Measurements from ENCODE around the gene CLIC5.

CLIC5 gene

GRCh38 chr6:45951321-45952167, 64.1 kb downstream of the CLIC5 start:
- Histone ChIP-seq H3K9me3 (ENCODE audit: insufficient read depth, low read depth, low read length) (no peaks in the 10 kb centered on the region), H2AFZ (ENCODE audit: insufficient read depth, low read length, poor library complexity) (no peak overlapping the region), H3K4me3 (ENCODE audit: low read depth, low read length) (no peak overlapping the region), H3K79me1 (ENCODE audit: low read length) (peaks cover 5% of the 10 kb centered on the region), H4K91ac (ENCODE audit: low read depth, low read length) (no peak overlapping the region), H2BK12ac (ENCODE audit: low read length) (peak overlapping the region; percentile 53), H4K12ac (ENCODE audit: low read depth, low read length) (no peak overlapping the region), H2AK5ac (ENCODE audit: low read length) (peak overlapping the region; percentile 7), H2BK120ac (ENCODE audit: insufficient read depth, low read length, poor library complexity) (peak overlapping the region; percentile 37), H3K4me1 (ENCODE audit: control insufficient read depth in 1 of 2, insufficient read depth in 2 of 2, low read length in 2 of 2) (peaks cover 5 to 12% of the 10 kb centered on the region in 2 experiments), H3K27me3 (ENCODE audit: insufficient read depth, low read length) (no peaks in the 10 kb centered on the region), H3K27ac (ENCODE audit: low read depth, low read length) (peak overlapping the region; percentile 41), H3K14ac (ENCODE audit: low read length) (peak overlapping the region; percentile 6), H2BK5ac (ENCODE audit: low read depth, low read length, poor library complexity) (peak overlapping the region; percentile 39), H3K79me2 (ENCODE audit: control insufficient read depth, insufficient read depth, low read length, poor library complexity) (no peaks in the 10 kb centered on the region), H3K4me2 (ENCODE audit: low read length) (no peak overlapping the region), H3K18ac (ENCODE audit: low read length) (peak overlapping the region; percentile 21), H3K4ac (ENCODE audit: low read depth, low read length) (no peak overlapping the region), H3K23ac (ENCODE audit: low read length) (no peak overlapping the region), H3K9ac (ENCODE audit: low read length) (no peak overlapping the region), H4K8ac (ENCODE audit: low read depth, low read length) (no peak overlapping the region), H3K36me3 (ENCODE audit: control insufficient read depth in 1 of 2, insufficient read depth in 2 of 2, low read length in 2 of 2) (no peaks in the 10 kb centered on the region)
- no CpG with 5 or more reads among the region's 11 CpGs for WGBS (ENCODE audit: extremely low coverage, insufficient coverage, insufficient read length)
- peak; percentile 35 to 74 for DNase-seq

DNA sequence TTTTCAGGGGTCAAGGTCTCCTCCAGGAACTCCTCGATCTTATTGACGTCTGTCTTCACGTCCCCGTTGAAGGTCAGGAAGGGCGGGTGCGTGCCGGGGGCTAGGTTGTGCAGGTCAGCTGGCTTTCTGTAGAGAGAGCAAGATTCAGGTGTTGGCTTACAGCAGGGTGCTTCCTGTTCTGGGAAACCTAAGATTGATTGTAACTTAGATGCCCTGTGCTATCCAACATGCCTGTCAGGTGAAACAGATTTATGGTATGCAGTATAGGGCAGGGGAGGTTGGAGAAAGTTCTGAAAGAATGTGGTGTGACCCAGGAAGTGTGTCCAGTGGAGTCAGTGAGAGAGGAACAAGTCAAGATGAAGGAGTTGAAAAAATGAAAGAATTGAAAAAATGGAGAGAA, 66.4 kb downstream of the CLIC5 start:
- Histone ChIP-seq H4K12ac (ENCODE audit: low read depth, low read length) (no peak overlapping the region), H3K79me1 (ENCODE audit: low read length) (peaks cover 5% of the 10 kb centered on the region), H3K27me3 (ENCODE audit: insufficient read depth, low read length) (no peaks in the 10 kb centered on the region), H3K18ac (ENCODE audit: low read length) (no peak overlapping the region), H3K36me3 (ENCODE audit: control insufficient read depth in 1 of 2, insufficient read depth in 2 of 2, low read length in 2 of 2) (no peaks in the 10 kb centered on the region), H2AK5ac (ENCODE audit: low read length) (no peak overlapping the region), H3K4me3 (ENCODE audit: low read depth, low read length) (no peak overlapping the region), H3K23ac (ENCODE audit: low read length) (no peak overlapping the region), H4K91ac (ENCODE audit: low read depth, low read length) (no peak overlapping the region), H3K4me2 (ENCODE audit: low read length) (no peak overlapping the region), H3K4me1 (ENCODE audit: control insufficient read depth in 1 of 2, insufficient read depth in 2 of 2, low read length in 2 of 2) (peaks cover 5 to 12% of the 10 kb centered on the region in 2 experiments), H2BK5ac (ENCODE audit: low read depth, low read length, poor library complexity) (no peak overlapping the region), H3K4ac (ENCODE audit: low read depth, low read length) (no peak overlapping the region), H2BK120ac (ENCODE audit: insufficient read depth, low read length, poor library complexity) (no peak overlapping the region), H3K79me2 (ENCODE audit: control insufficient read depth, insufficient read depth, low read length, poor library complexity) (no peaks in the 10 kb centered on the region), H3K9ac (ENCODE audit: low read length) (no peak overlapping the region), H3K27ac (ENCODE audit: low read depth, low read length) (peak overlapping the region; percentile 6), H3K14ac (ENCODE audit: low read length) (no peak overlapping the region), H4K8ac (ENCODE audit: low read depth, low read length) (no peak overlapping the region), H2BK12ac (ENCODE audit: low read length) (no peak overlapping the region), H2AFZ (ENCODE audit: insufficient read depth, low read length, poor library complexity) (no peak overlapping the region), H3K9me3 (ENCODE audit: insufficient read depth, low read depth, low read length) (no peaks in the 10 kb centered on the region)
- peak; percentile 84 to 94 for DNase-seq
- no CpG with 5 or more reads among the region's 7 CpGs for WGBS (ENCODE audit: extremely low coverage, insufficient coverage, insufficient read length)

GRCh38 chr6:45947807-45948206, 67.9 kb downstream of the CLIC5 start:
- no peak overlapping the region for H4K8ac ChIP-seq (ENCODE audit: low read depth, low read length)
- no peak overlapping the region for H2BK5ac ChIP-seq (ENCODE audit: low read depth, low read length, poor library complexity)
- no peak overlapping the region for H3K4ac ChIP-seq (ENCODE audit: low read depth, low read length)
- no peak overlapping the region for H3K18ac ChIP-seq (ENCODE audit: low read length)
- H3K27ac ChIP-seq (ENCODE audit: low read depth, low read length) = no peak overlapping the region
- H3K4me2 ChIP-seq (ENCODE audit: low read length) = no peak overlapping the region
- H2BK12ac ChIP-seq (ENCODE audit: low read length) = no peak overlapping the region
- H3K27me3 ChIP-seq (ENCODE audit: insufficient read depth, low read length) = no peaks in the 10 kb centered on the region
- no peak overlapping the region for H3K4me3 ChIP-seq (ENCODE audit: low read depth, low read length)
- H3K4me1 ChIP-seq (ENCODE audit: control insufficient read depth in 1 of 2, insufficient read depth in 2 of 2, low read length in 2 of 2) = peaks cover 5 to 12% of the 10 kb centered on the region in 2 experiments
- DNase-seq = no peak
- no peak overlapping the region for H2AK5ac ChIP-seq (ENCODE audit: low read length)
- no peak overlapping the region for H4K91ac ChIP-seq (ENCODE audit: low read depth, low read length)
- no peak overlapping the region for H3K14ac ChIP-seq (ENCODE audit: low read length)
- H2AFZ ChIP-seq (ENCODE audit: insufficient read depth, low read length, poor library complexity) = no peak overlapping the region
- H3K23ac ChIP-seq (ENCODE audit: low read length) = no peak overlapping the region
- H4K12ac ChIP-seq (ENCODE audit: low read depth, low read length) = no peak overlapping the region
- H2BK120ac ChIP-seq (ENCODE audit: insufficient read depth, low read length, poor library complexity) = no peak overlapping the region
- H3K9ac ChIP-seq (ENCODE audit: low read length) = no peak overlapping the region
- H3K79me2 ChIP-seq (ENCODE audit: control insufficient read depth, insufficient read depth, low read length, poor library complexity) = no peaks in the 10 kb centered on the region
- H3K9me3 ChIP-seq (ENCODE audit: insufficient read depth, low read depth, low read length) = no peaks in the 10 kb centered on the region
- H3K36me3 ChIP-seq (ENCODE audit: control insufficient read depth in 1 of 2, insufficient read depth in 2 of 2, low read length in 2 of 2) = no peaks in the 10 kb centered on the region
- peaks cover 5% of the 10 kb centered on the region for H3K79me1 ChIP-seq (ENCODE audit: low read length)

DNA sequence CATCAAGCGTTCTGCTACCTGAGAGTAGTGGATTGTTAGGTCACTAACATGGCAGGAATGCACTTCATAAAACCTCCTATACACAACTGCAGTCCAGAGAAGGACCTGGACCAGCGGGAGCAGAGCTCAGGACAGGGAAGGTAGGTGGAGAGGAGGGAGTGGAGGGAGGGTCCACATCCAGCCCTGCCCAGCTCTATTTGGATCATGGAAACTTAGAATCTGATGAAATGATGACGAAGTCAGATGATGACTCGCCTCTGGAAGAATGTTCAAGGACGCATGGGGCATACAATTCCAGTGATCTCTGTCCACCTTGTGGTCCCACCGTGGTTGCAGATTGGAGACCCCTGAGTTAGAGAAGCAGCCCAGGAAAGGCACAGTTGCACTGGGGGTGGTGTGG, 68.8 kb downstream of the CLIC5 start:
- WGBS (ENCODE audit: extremely low coverage, insufficient coverage, insufficient read length) = no CpG with 5 or more reads among the region's 6 CpGs
- no peak overlapping the region for H2BK12ac ChIP-seq (ENCODE audit: low read length)
- H3K4me3 ChIP-seq (ENCODE audit: low read depth, low read length) = peak overlapping the region; percentile 17
- H3K4me1 ChIP-seq (ENCODE audit: control insufficient read depth in 1 of 2, insufficient read depth in 2 of 2, low read length in 2 of 2) = peaks cover 3 to 10% of the 10 kb centered on the region in 2 experiments
- no peak overlapping the region for H4K91ac ChIP-seq (ENCODE audit: low read depth, low read length)
- DNase-seq = peak in 1 of 2 donors; percentile 37
- H3K23ac ChIP-seq (ENCODE audit: low read length) = no peak overlapping the region
- no peak overlapping the region for H2BK5ac ChIP-seq (ENCODE audit: low read depth, low read length, poor library complexity)
- no peaks in the 10 kb centered on the region for H3K27me3 ChIP-seq (ENCODE audit: insufficient read depth, low read length)
- H3K4ac ChIP-seq (ENCODE audit: low read depth, low read length) = no peak overlapping the region
- H3K27ac ChIP-seq (ENCODE audit: low read depth, low read length) = no peak overlapping the region
- no peaks in the 10 kb centered on the region for H3K9me3 ChIP-seq (ENCODE audit: insufficient read depth, low read depth, low read length)
- no peak overlapping the region for H3K9ac ChIP-seq (ENCODE audit: low read length)
- H3K18ac ChIP-seq (ENCODE audit: low read length) = no peak overlapping the region
- no peak overlapping the region for H2BK120ac ChIP-seq (ENCODE audit: insufficient read depth, low read length, poor library complexity)
- no peaks in the 10 kb centered on the region for H3K79me2 ChIP-seq (ENCODE audit: control insufficient read depth, insufficient read depth, low read length, poor library complexity)
- H3K14ac ChIP-seq (ENCODE audit: low read length) = no peak overlapping the region
- no peak overlapping the region for H4K12ac ChIP-seq (ENCODE audit: low read depth, low read length)
- peaks cover 5% of the 10 kb centered on the region for H3K79me1 ChIP-seq (ENCODE audit: low read length)
- H3K4me2 ChIP-seq (ENCODE audit: low read length) = no peak overlapping the region
- no peaks in the 10 kb centered on the region for H3K36me3 ChIP-seq (ENCODE audit: control insufficient read depth in 1 of 2, insufficient read depth in 2 of 2, low read length in 2 of 2)
- H4K8ac ChIP-seq (ENCODE audit: low read depth, low read length) = no peak overlapping the region
- no peak overlapping the region for H2AK5ac ChIP-seq (ENCODE audit: low read length)
- no peak overlapping the region for H2AFZ ChIP-seq (ENCODE audit: insufficient read depth, low read length, poor library complexity)
